BE2C (cell line): Measurements from ENCODE around the gene PRKCB.

ENCODE experiments used
- DNase-seq: peaks from one replicate; pipeline ENCODE4 v3.0.0-alpha.2; 2020
- H3K27me3 ChIP-seq: fragments of 250-450 bp; sonication (Bioruptor Pico); 2 replicates; pipeline ENCODE4 v1.5.1; 2020; ENCODE audit warnings: mild to moderate bottlenecking
- H3K36me3 ChIP-seq: fragments of 250-450 bp; sonication (Bioruptor Pico); 2 replicates; pipeline ENCODE4 v1.5.1; 2020; ENCODE audit warnings: mild to moderate bottlenecking
- H3K4me1 ChIP-seq: fragments of 250-450 bp; sonication (Bioruptor Pico); 2 replicates; pipeline ENCODE4 v1.5.1; 2020
- H3K4me3 ChIP-seq: 2 replicates; pipeline ENCODE4 v1.5.1; 2011; ENCODE audit warnings: low read depth, low read length
- H3K9me3 ChIP-seq: fragments of 250-450 bp; sonication (Bioruptor Pico); 2 replicates; pipeline ENCODE4 v1.5.1; 2020
- CTCF ChIP-seq: IDR thresholded peaks from 2 replicates; pipeline ENCODE4 v1.5.1; 2012; ENCODE audit warnings: mild to moderate bottlenecking, low read depth, low read length

Gene PRKCB

GRCh38 chr16:23952128-23952970, 116.6 kb downstream of the PRKCB start:
- no peak for TF ChIP-seq CTCF
- no peaks in the 10 kb centered on the region for H3K36me3 ChIP-seq
- H3K4me1 ChIP-seq, result no peaks in the 10 kb centered on the region
- no peak overlapping the region for H3K4me3 ChIP-seq
- DNase-seq, result no peak
- no peaks in the 10 kb centered on the region for H3K27me3 ChIP-seq
- no peaks in the 10 kb centered on the region for H3K9me3 ChIP-seq

- no peak overlapping the region for H3K4me3 ChIP-seq
- no peak for TF ChIP-seq CTCF
- H3K27me3 ChIP-seq, result no peaks in the 10 kb centered on the region
- H3K36me3 ChIP-seq, result no peaks in the 10 kb centered on the region
- DNase-seq, result no peak
- H3K9me3 ChIP-seq, result no peaks in the 10 kb centered on the region
- H3K4me1 ChIP-seq, result no peaks in the 10 kb centered on the region
These were observed 117.2 kb downstream of the PRKCB start for GRCh38 chr16:23952971-23953300.

- H3K9me3 ChIP-seq, result no peaks in the 10 kb centered on the region
- H3K36me3 ChIP-seq, result no peaks in the 10 kb centered on the region
- no peak for TF ChIP-seq CTCF
- no peaks in the 10 kb centered on the region for H3K4me1 ChIP-seq
- no peaks in the 10 kb centered on the region for H3K27me3 ChIP-seq
- no peak for DNase-seq
- no peak overlapping the region for H3K4me3 ChIP-seq
These were observed 117.7 kb downstream of the PRKCB start for GRCh38 chr16:23953476-23953875.

- no peak for TF ChIP-seq CTCF
- H3K4me1 ChIP-seq, result no peaks in the 10 kb centered on the region
- H3K36me3 ChIP-seq, result no peaks in the 10 kb centered on the region
- DNase-seq, result no peak
- no peak overlapping the region for H3K4me3 ChIP-seq
- no peaks in the 10 kb centered on the region for H3K27me3 ChIP-seq
- H3K9me3 ChIP-seq, result no peaks in the 10 kb centered on the region
These were observed 119.3 kb downstream of the PRKCB start for GRCh38 chr16:23955088-23955487.

GRCh38 chr16:23957287-23957686, 121.5 kb downstream of the PRKCB start:
- Histone ChIP-seq H3K27me3 (no peaks in the 10 kb centered on the region), H3K4me3 (no peak overlapping the region), H3K36me3 (no peaks in the 10 kb centered on the region), H3K4me1 (no peaks in the 10 kb centered on the region), H3K9me3 (no peaks in the 10 kb centered on the region)
- no peak for DNase-seq
- TF ChIP-seq CTCF, result no peak

- Histone ChIP-seq H3K9me3 (no peaks in the 10 kb centered on the region), H3K27me3 (no peaks in the 10 kb centered on the region), H3K36me3 (no peaks in the 10 kb centered on the region), H3K4me1 (no peaks in the 10 kb centered on the region), H3K4me3 (no peak overlapping the region)
- TF ChIP-seq CTCF, result no peak
- no peak for DNase-seq
These were observed 123.4 kb downstream of the PRKCB start for GRCh38 chr16:23959072-23959751.
